Osteoblast (primary cell): ENCODE results near the gene CNRIP1. TPM values are rescaled to one million over a fixed set of nuclear protein-coding genes. Genes with fewer than 3 reads are reported as not detected.

Source experiments
- DNase-seq: peaks from one replicate; pipeline ENCODE4 v3.0.0; 2011; ENCODE audit warnings: low spot score, mixed read lengths; ENCODE audit not compliant: insufficient read length; ENCODE audit errors: missing footprints
- H2AFZ ChIP-seq: 2 replicates; pipeline ENCODE4 v1.6.0; 2011; ENCODE audit warnings: mild to moderate bottlenecking, low read length
- H3K27ac ChIP-seq: 2 replicates; pipeline ENCODE4 v1.5.1; 2011; ENCODE audit warnings: mild to moderate bottlenecking, low read depth, low read length, moderate library complexity
- H3K27me3 ChIP-seq: 2 replicates; pipeline ENCODE4 v1.6.0; 2012; ENCODE audit warnings: mild to moderate bottlenecking, control low read depth, inconsistent platforms, low read length, moderate library complexity; ENCODE audit not compliant: insufficient read depth
- H3K36me3 ChIP-seq: 2 replicates; pipeline ENCODE4 v1.5.1; 2011; ENCODE audit warnings: mild to moderate bottlenecking, low read length, control low read depth, moderate library complexity; ENCODE audit not compliant: insufficient read depth
- H3K4me1 ChIP-seq: 2 replicates; pipeline ENCODE4 v1.5.1; 2011; ENCODE audit warnings: mild to moderate bottlenecking, low read length, control low read depth, moderate library complexity; ENCODE audit not compliant: insufficient read depth
- H3K4me2 ChIP-seq: 2 replicates; pipeline ENCODE4 v1.6.0; 2011; ENCODE audit warnings: mild to moderate bottlenecking, low read length; ENCODE audit not compliant: insufficient read depth
- H3K4me3 ChIP-seq: fragments of 200-600 bp; sonication (generic); 3 replicates; pipeline ENCODE4 v1.5.1; 2012; ENCODE audit warnings: mild to moderate bottlenecking, low read length, inconsistent platforms; ENCODE audit not compliant: insufficient read depth
- H3K79me2 ChIP-seq: 2 replicates; pipeline ENCODE4 v1.6.0; 2012; ENCODE audit warnings: mild to moderate bottlenecking, low read length, control low read depth, inconsistent platforms; ENCODE audit not compliant: insufficient read depth
- H3K9me3 ChIP-seq: 2 replicates; pipeline ENCODE4 v1.5.1; 2011; ENCODE audit warnings: low read depth, low read length, control low read depth
- H4K20me1 ChIP-seq: 2 replicates; pipeline ENCODE4 v1.6.0; 2012; ENCODE audit warnings: mild to moderate bottlenecking, low read length, control low read depth; ENCODE audit not compliant: insufficient read depth
- total RNA-seq: library from RNA; depleted of rRNA; stranded (reverse); fragments of >200 nt; gene quantifications from 2 replicates; pipeline ENCODE4 v1.2.3, GENCODE V29; 2012
- TF ChIP-seq, protein P1 (sequence below): IDR thresholded peaks from 2 replicates; pipeline ENCODE4 v1.5.1; 2011; ENCODE audit warnings: mild to moderate bottlenecking, low read depth, low read length, moderate library complexity; ENCODE audit errors: extremely low read depth

Gene CNRIP1
- total RNA-seq, 1 donor, result 43.4 TPM

DNA sequence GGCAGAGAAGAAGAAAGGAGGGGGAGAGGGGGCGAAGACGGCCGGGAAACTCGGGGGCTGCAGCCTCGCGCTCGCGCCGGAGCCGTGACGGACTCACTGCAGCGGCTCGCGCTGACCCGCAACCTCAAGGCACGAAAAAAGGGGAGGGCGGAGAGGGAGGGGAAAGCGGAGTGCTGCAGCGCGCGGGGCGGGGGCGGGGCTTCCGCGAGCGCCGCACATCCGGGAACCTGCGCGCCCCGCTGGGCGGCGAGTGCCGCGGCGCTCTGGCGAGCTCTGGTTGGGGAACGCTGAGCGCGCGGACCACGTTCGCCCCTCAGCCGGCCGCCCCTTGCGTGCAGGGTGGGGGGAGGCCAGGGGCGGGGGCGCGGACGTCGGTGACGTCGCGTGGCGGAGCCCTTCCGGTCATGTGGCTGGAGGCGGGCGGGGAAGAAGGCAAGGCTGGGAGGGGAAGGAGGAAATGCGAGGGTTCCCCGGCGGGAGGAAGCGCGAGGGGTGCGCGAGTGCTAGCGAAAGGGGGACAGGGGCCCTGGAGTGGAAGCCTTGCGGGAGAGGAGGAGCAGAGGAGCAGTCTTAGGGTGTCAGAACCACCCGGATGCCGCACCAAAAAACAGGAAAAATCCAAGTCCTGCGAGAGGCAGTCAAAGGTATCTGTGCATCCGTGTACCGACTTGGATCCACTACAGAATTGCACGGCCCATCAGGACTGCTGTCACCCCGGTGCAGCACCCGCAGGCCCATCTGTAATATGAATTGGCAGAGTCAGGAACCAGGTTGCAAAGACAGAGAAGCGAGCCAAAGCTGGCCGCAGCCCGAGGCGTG is 67.1 kb downstream of the CNRIP1 start, which contains the start of gene PPP3R1:
PPP3R1 (minus strand) TSS at position 133 of the 819 bp plus-strand sequence. CDS start 405 bp downstream, outside the sequence.
- no peaks in the 10 kb centered on the region for H3K27me3 ChIP-seq
- H3K36me3 ChIP-seq, result no peaks in the 10 kb centered on the region
- peaks cover 66% of the 10 kb centered on the region for H3K79me2 ChIP-seq
- H3K27ac ChIP-seq, result peak within 1 kb of the TSS; percentile 97
- peaks cover 25% of the 10 kb centered on the region for H3K4me1 ChIP-seq
- H3K4me2 ChIP-seq, result peak within 1 kb of the TSS; percentile 99
- peaks cover 36% of the 10 kb centered on the region for H4K20me1 ChIP-seq
- DNase-seq, result peak; percentile 98
- TF ChIP-seq, protein P1, sequence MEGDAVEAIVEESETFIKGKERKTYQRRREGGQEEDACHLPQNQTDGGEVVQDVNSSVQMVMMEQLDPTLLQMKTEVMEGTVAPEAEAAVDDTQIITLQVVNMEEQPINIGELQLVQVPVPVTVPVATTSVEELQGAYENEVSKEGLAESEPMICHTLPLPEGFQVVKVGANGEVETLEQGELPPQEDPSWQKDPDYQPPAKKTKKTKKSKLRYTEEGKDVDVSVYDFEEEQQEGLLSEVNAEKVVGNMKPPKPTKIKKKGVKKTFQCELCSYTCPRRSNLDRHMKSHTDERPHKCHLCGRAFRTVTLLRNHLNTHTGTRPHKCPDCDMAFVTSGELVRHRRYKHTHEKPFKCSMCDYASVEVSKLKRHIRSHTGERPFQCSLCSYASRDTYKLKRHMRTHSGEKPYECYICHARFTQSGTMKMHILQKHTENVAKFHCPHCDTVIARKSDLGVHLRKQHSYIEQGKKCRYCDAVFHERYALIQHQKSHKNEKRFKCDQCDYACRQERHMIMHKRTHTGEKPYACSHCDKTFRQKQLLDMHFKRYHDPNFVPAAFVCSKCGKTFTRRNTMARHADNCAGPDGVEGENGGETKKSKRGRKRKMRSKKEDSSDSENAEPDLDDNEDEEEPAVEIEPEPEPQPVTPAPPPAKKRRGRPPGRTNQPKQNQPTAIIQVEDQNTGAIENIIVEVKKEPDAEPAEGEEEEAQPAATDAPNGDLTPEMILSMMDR, result no peak
- H2AFZ ChIP-seq, result peak within 1 kb of the TSS; percentile 85
- H3K9me3 ChIP-seq, result no peaks in the 10 kb centered on the region
- H3K4me3 ChIP-seq, result peak within 1 kb of the TSS; percentile 94

DNA sequence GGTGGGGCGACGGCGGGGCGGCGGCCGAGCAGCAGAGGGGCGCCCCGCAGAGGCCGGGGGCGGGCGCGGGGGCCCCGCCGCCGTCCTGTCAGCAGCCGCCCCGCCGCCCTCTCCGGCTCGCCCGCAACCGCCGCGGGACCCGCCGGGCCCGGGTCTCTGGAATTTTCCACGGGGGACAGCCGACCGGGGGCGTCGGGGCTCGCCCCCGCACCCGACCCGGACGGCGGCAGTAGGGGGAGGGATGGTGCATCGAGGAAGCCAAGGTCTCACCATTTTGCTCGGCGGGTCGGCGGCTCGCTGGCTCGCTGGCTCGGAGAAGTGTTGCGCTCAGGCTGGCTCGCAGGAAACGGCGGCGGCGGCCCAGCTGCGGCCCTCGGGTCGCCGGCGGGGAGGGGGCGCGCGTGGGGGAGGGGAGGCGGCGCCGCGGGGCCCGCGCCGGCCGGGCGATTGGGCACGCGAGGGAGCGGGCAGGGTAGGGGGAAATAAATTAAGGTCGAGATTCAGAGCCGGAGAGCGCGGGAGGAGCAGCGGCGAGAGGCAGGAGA is 67.8 kb downstream of the CNRIP1 start:
- Histone ChIP-seq H3K9me3 (no peaks in the 10 kb centered on the region), H3K4me2 (peak overlapping the region; percentile 99), H3K4me1 (peaks cover 26% of the 10 kb centered on the region), H3K4me3 (peak overlapping the region; percentile 94), H3K27me3 (no peaks in the 10 kb centered on the region), H4K20me1 (peaks cover 43% of the 10 kb centered on the region), H2AFZ (no peak overlapping the region), H3K27ac (peak overlapping the region; percentile 93), H3K79me2 (peaks cover 73% of the 10 kb centered on the region), H3K36me3 (no peaks in the 10 kb centered on the region)
- DNase-seq, result peak; percentile 61
- TF ChIP-seq, protein P1, result no peak

DNA sequence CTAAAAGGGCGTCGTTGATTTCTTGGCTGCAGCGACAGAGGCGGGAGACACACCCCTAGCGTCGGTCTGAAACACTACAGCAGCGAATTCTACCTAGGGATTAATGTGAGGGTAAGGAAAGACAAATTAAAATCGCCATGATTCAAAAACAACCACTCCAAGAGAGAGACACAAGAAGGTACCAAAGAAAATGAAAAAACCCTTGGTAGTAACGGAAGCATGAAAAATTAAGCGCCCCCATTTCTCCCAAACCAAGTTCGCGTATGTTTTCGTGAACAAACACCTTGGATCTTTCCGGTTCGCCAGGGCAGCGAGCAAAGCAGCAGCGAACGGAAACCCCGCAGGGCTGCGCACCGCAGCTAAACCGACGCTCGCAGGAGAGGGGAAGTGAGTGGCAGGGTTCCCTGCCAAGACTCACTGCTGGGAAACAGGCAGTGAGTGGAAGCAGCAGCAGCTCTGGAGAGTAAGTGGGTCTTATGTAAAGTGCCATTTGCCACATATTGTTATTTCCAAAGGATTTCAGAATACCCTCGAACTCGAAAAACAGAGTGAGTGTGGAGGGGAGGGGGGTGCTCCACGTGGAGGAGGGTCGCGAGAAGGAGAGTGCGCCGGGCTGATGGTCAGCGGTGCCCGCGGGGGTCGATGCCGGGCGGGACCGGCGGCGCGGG is 68.4 kb downstream of the CNRIP1 start:
- H3K9me3 ChIP-seq, result no peaks in the 10 kb centered on the region
- TF ChIP-seq, protein P1, result peak; percentile 77
- no peaks in the 10 kb centered on the region for H3K36me3 ChIP-seq
- peak overlapping the region; percentile 99 for H3K4me2 ChIP-seq
- no peaks in the 10 kb centered on the region for H3K27me3 ChIP-seq
- H4K20me1 ChIP-seq, result peaks cover 49% of the 10 kb centered on the region
- H3K4me1 ChIP-seq, result peaks cover 28% of the 10 kb centered on the region
- peaks cover 79% of the 10 kb centered on the region for H3K79me2 ChIP-seq
- H2AFZ ChIP-seq, result peak overlapping the region; percentile 71
- peak overlapping the region; percentile 94 for H3K4me3 ChIP-seq
- peak overlapping the region; percentile 93 for H3K27ac ChIP-seq
- DNase-seq, result peak; percentile 52
